Epithelial cell of prostate (primary cell): ENCODE measurements around the gene SPTBN5.

Experiments
- DNase-seq: peaks from one replicate; pipeline ENCODE4 v3.0.0-alpha.2; 2011; ENCODE audit warnings: low read depth, low spot score
- H3K27ac ChIP-seq: fragments of 450-650 bp; 2 replicates; pipeline ENCODE4 v1.5.1; 2017; ENCODE audit warnings: mild to moderate bottlenecking

SPTBN5 gene

DNA sequence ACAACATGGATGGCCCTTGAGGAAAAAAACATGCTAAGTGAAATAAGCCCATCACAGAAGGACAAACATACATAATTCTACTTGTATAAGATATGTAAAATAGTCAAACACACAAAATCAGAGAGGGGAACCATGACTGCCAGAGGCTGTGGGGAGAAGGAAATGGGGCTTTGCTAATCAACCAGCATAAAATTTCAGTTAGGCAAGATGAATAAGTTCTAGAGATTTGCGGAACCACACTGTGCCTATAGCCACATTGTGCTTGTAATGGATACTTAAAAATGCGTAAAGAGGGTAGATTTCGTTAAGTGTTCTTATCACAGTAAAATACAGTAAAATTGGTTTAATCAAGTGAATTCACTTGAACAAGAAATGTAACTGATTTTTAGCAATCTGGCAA lies 33.7 kb upstream of the SPTBN5 start:
- H3K27ac ChIP-seq: no peak overlapping the region
- DNase-seq: no peak

DNA sequence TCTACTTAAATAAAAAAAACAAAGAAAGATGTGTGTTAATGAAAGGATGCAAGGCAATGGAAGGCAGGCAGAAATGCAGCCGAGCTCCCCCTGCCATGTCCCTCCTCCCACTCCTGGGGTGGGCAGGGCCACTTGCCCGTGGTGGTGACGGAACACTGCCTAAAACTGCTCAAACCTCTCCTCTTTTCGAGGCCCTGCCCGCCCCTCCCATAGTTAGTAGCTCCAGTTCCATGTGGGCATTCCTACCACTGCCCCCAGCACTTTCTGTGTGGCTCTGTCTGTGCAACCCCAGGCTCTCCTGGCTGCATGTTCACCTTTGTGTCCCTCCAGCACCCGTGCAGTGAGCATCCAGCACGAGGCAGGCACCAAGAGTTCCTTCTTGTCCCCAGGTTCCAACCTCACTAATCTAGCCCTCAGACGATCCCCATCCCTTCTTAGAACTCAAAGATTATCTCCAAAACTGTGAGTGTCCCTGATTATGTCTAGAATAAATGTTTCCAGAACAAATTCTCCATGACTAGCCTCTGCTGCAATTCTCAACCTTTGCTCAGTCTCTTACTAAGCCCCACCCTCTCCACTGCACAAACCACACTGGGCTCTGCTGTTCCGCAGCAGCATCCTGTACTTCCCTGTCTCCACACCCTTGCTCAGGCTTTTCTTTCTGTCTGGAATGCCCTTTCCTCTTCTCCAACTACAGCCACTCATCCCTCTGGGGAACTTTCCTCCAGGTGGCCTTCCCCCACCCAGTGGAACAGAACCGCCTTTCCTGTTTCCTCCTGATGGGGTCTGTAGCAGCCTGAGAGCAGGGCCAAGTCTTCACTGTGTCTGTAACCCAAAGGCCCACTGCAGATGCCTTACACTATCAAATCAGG lies 32.6 kb upstream of the SPTBN5 start:
- peak overlapping the region; percentile 32 for H3K27ac ChIP-seq

DNA sequence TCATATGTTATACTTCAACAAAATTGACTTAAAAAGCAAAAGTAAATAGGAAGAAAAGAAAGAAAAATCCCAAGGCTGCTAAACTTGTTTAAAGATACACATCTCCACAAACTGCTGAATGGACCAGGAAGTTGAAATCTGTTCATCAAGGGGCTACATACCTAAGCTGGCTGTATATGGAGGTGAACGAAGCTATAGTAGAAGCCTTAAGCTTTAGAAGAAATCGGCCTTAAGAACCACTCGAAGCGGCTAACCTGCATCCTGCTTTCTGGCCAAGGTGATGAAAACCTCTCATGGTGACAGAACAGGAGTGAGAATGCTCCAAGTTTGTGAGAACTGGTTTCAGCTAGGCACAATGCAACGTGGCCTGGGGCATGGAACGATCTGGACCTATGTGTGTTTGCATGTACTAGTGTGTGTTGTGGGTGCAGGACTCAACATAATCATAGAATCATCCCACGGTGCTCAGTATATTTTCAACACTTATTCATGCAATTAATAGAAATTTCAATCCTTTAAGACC lies 31.3 kb upstream of the SPTBN5 start:
- DNase-seq: no peak
- H3K27ac ChIP-seq: no peak overlapping the region

More for the DNA sequence above, 32.6 kb upstream of the SPTBN5 start:
- DNase-seq: no peak

DNA sequence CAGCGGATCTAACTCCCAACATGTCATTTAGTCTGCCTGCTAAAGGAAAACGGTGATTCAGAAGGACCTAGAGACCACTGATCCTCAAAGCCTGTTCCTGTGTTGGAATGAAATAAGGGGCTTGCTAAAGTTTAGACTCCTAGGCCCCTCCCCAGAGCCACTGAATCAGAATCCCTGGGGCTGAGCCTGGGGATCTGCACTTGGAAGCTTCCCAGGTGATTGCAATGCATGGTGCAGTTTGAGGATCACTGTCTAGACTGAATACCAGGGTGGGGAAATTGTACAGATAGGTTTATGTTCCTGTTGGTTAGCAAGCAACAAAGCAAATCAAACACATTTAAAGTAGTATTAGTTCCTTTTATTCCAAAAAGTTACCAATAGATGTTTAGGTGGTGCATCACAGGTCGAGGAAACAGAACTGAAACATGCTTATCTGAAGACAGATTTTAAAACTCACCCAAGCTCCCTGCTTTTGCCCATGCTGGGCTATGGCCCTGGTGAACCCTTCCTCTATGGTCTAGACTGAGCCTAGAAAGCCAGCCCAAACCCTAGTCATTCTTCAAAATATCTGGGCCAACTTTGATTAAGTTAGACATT lies 29.6 kb upstream of the SPTBN5 start:
- no peak for DNase-seq
- no peak overlapping the region for H3K27ac ChIP-seq

DNA sequence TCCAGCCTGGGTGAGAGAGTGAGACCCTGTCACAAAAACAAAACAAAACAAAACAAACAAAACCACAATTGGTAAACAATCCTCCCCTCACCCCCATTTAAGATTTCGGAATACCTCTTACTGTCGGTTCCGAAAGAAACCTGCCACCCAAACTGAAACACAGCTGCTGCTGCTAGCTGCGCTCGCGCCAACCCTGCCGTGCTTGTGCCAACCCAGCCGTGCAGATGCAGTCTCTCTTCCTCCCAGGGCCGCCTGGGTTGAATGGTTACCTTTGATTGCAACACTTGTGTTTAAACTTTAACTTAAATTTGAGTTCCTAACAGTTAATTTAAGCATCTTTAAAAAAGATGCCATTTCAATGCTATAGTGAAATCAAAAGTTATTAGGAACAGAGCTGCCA lies 28.5 kb upstream of the SPTBN5 start:
- peak overlapping the region; percentile 55 for H3K27ac ChIP-seq
- no peak for DNase-seq

DNA sequence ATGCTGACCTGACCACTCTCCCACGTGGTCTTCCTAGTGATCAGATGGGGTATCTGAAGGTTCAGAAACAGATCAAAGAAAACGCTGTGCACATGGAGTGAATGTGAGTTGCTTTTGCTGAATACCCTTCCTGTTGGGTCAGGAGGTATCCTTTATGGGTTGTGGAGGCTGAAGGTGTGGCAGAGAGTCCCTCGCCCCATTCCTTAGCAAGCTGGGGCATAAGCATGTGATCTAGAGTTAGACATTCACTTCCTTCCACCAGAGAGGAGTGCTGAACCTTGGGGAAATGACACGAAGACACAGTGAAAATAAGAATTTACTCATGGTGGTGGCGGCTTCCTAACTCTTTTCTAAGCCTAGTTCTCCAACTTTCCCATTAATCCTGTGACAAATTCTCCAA lies 27.8 kb upstream of the SPTBN5 start:
- DNase-seq: no peak
- H3K27ac ChIP-seq: peak overlapping the region; percentile 55

DNA sequence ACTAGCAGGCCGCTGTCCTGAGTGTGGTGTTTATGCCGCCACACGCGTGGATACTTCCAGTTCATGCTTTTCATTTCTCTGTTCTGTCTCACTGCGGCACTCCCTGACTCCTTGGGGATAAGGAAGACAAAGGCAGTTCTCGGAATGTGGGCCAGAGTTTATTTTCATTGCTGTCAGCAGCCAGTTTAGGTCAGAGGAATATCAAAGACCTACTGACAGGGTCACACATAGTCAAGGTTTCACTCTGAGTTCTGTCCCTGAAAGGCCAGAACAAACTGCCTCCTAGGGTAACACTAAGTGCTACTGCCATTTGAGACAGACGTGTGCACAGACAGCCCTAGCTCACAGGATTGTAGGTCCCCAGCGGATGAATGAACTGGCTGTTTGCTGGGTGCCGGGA lies 27.3 kb upstream of the SPTBN5 start:
- DNase-seq: no peak
- peak overlapping the region; percentile 55 for H3K27ac ChIP-seq

DNA sequence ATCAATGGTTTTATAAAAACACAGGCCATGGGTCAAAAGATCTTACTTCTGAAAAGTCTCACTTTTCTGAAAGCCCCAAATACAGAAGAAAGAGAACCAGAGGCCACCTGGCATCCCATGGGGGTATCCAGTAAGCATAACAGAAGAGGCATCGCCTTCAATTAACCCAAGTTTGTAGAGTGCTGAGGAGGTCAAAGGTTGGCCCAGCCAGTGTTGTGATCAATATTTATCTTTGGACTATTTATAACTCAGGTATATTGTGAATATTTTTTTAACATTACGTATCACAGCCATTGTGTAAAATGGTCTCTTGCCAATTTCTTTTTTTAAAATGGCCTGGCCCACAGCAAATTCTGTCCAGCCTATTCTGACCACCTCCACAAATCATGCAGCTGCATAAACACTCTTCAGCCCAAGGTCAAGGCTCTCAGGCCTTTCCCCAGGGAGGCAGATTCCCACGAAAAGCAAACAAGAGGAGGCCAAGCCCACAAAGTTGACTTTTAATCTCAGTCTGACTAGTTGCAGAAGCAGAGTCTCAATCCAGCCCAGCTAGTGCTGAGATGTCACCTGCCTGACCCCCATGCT lies 26.2 kb upstream of the SPTBN5 start:
- no peak overlapping the region for H3K27ac ChIP-seq
- DNase-seq: no peak

DNA sequence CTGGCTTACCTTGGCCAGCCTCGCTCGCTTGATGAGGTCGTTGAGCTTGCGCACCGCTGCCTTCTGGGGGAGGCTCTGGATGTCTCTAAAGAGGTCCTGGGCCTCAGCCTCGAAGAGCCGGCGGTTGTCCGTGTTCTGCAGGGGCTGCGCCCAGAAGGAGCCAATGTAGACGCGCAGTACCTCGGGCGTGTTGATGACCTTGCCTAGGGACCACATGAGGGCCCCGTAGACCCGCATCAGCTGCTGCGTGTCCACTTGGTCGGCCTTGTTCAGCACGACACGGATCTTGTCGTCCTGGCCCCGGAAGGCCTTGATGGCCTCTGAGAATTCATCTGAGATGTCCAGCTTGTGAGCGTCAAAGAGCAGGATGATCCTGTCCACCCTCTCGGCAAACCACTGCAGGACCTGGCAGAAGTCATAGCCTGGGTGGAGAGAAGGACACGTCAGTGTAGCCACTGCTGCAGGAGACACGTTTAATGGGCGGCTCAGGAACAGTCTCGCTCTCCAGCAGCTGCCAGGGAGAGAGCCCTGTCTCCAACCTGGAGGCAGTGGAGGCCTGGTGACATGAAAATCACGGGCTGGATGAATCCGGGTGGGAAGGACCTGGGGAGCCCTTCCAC lies 25.5 kb upstream of the SPTBN5 start:
- no peak for DNase-seq
- H3K27ac ChIP-seq: no peak overlapping the region

DNA sequence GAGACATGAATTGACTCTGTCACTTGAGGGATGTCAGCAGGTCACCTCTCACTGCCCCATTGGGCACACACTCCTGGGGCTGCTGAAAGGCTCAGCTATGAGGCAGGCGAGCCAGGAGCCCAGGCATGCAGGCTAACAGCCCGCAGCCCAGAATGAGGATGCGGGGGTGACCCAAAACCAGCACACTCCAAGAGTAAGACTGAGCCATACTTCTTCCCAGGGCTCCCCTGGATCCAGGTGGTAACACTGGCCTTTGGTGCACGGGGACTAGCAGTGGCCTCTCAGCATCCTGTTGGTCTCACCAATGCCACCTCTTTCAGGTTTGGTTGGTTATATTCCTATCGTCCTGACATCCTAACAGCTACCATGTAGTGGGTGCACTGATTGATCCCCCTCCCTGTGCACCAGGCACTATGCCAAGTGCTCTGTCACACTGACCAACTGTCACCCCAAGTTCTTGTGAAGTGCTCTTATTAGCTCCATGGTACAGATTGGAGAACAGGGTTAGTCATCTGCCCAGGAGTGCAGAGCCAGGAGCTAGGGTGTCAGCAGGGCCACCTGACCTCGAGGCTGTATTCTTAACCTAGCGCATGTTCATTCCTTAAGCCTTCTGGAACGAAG lies 24.8 kb upstream of the SPTBN5 start:
- H3K27ac ChIP-seq: peak overlapping the region; percentile 68
- DNase-seq: no peak

DNA sequence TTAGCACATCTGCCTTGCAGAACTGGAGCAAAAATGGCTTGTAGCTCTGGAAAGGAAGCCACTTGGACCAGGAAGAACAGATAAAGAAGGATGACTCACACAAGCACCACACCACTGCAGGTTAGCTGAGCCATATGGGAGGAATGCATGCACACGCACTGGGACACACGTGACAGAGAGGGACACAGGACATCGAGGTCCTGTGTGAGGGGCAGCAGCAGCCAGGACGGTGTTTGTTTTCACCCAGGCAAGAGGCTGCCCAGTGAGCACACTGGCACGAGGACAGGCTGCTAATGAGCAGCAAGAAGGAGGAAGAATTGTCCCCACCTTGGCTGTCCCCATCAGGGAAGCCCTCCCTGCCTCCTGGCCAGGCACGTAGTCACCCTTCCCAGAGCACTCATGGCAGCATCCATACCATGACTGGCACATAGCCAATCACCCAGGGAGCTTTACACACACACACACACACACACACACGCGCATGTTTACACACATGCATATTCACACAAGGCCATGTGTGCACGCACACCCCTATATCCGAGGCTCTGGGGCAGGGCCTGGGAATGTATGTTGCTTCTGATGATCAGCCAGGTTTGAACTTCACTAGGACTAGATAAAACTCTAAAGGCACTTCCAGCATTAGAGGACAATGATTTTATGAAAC lies 24.0 kb upstream of the SPTBN5 start:
- peak overlapping the region; percentile 68 for H3K27ac ChIP-seq
- DNase-seq: peak; percentile 45

DNA sequence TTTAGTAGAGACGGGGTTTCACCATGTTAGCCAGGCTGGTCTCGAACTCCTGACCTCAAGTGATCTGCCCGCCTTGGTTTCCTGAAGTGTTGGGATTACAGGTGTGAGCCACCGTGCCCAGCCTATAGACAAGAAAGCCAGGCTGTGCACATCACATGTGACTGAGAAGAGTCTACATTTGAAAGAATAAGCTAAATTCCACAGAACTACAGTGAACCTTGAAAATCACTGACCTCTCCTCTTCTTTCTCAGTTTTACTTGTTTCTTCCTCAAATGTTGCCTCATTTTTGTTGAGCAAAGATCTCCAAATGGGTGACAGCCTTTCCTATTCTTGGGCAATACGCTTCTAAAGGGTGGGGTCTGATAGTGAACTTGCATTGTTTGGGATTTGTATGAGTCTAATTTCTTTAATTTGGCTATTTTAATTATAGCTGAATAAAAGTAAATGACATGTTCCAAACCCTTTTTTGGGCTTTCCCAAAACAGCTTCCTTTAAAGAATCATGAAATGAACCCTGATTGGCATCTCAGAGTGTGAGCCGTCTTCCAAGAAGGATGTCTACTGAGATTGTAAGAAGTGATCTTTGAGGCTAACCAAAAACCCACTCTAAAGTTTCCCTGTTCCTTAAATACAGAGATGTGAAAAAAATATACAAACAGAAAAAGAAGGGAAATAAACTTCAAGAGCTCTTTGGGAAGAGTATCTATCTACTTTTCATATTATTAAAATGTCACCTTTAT lies 21.6 kb upstream of the SPTBN5 start:
- H3K27ac ChIP-seq: no peak overlapping the region
- no peak for DNase-seq

DNA sequence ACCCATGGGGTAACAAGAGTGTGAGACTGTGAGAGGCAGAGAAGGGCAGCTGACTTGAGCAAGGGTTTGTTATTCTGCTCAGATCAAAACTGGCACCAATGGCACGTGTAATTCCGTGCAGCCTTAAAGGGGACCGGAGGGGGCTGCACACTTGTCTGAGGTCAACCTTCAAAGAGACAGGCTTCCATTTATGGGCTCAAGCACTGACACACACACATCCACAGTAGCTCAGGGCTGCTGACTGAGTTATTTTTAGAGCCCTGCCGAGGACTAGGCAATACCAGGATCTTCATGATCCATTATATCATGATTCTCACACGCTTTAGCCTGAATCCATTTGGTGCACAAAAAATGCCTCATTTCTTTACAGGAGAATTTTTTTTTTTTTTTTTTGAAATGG lies 20.6 kb upstream of the SPTBN5 start:
- no peak overlapping the region for H3K27ac ChIP-seq
- DNase-seq: no peak

DNA sequence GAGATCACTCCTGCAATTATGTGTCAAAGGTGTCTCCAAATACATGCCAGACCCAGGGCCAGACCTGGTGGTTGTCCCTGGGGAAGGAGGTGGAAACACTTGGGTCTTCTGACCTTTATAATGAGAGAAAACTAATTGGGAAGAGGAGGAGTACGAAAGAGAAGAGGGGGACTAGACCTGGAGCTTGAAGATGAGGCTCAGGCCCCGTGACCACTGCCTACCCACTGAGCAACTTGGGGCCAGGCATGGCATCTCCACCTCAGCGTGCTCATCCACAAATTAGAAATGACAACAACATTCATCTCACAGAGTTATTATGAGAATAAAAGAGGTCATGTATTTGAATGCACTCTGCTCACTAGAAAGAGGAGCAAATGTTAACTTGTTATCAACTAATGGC lies 19.4 kb upstream of the SPTBN5 start:
- no peak for DNase-seq
- H3K27ac ChIP-seq: no peak overlapping the region

DNA sequence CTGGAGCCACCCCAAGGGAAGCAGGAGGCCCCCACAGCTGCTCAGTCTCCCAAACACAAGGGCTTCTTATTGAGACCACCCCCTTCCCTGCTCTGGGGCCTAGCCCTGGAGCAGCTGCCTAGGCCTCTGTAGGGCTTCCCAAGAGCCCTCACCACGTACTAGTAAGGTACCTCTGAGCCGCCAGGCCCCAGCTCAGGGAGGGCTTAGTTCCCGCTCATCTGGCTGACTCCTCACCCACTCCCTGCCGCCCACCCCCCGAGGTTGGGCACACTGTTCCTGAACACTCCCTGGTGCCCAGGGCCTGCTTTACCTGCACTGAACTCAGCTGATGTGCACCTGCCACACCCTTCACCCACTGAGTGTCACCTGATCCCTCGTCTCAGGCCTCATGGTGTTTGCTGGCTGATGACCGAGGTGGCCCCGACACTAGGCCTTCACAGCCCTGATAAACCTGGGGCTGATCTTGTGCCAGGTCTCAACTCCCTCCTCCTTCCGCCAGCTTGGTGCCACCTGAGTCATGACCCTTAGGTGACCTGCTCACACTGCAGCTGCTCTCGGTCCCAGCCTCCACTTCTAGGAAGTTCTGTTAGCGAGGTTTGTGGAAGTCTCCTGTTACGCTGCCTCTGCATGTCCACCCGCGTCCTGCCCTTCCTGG lies 18.0 kb upstream of the SPTBN5 start:
- no peak overlapping the region for H3K27ac ChIP-seq
- no peak for DNase-seq

DNA sequence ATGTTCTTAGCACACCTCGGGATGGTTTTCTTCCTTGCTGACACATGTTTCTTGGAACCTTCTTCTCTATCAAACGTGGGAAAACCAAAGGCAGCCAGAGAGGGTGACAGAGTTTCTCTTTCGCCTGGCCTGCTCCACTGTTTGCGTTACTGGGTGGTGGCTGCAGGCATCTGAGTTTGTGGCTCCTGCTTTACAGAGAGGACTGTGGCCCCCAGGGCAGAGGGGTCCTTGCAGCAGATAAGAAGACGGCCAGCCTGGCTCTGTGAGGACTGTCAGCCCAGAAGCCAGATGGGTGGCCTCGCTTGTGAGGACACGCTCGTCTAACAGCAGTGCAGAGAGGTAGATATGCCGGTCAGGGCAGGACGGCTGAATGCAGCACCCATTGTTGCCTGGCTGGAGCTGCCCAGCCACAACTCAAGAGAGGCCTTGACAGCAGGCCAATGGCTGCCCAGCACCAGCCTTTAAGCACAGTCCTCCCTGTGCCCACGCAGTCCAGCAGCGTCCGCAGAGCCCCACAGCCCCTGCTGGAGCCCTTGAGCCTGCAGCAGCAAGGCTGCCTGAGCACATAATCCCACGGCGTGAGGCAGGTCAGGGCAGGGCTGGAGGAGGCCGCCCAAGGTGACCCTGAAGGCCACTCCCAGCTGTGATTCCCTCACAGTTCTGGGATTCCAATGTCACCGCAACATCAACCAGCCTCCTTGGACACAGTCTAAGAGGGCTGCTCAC lies 15.0 kb upstream of the SPTBN5 start:
- no peak overlapping the region for H3K27ac ChIP-seq
- DNase-seq: no peak

DNA sequence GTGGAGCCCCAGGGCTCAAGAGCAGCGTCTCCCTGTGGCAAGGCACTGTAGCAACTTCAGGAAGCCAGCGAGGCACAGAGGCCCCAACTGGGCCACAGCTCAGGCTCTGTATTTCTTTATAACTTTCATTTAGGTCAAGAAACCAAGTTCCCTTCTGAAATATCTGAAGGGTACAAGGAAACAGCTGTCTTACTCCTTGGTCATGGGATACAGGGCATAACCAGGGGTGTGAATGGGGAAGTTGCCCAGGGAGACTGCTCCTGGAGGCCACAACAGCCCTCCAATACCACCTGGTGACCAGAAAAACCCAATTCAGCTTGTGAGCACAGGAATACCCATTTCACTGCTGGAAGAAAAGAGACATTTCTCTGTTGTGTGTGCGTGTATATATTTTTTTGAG lies 13.3 kb upstream of the SPTBN5 start:
- no peak for DNase-seq
- H3K27ac ChIP-seq: no peak overlapping the region

DNA sequence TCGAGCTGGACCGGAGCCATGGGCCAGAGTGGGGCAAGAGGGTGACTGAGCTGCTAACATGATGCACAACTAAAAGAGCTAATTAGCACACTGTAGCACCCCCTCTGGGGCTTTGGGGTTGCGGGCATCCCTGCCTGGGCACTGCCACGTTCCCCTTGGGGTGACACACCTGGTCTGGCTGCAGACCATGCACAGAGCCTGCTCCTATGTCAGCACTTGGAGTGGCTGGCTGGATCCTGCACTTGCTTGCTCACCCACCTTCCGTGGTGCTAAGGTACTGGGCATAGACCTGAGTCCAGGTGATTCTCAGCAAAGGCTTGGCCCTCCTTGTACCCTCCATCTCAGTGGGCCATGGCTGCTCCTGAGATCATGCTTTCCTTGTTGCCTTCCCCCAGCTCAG lies 12.8 kb upstream of the SPTBN5 start:
- H3K27ac ChIP-seq: no peak overlapping the region
- DNase-seq: no peak
